HG03064 (cell line): ENCODE measurements around the gene TRIM28.
"Not testable (repeated sequence)": the region's sequence is repeated elsewhere in the genome, so short reads cannot be mapped to it uniquely, and the experiment has no call there.

ENCODE experiments used
- ATAC-seq: cut with Tn5 transposase; IDR thresholded peaks from one replicate; pipeline ENCODE4 v1.9.1; 2021; ENCODE audit warnings: low read depth; ENCODE audit not compliant: unreplicated experiment

Gene TRIM28

DNA sequence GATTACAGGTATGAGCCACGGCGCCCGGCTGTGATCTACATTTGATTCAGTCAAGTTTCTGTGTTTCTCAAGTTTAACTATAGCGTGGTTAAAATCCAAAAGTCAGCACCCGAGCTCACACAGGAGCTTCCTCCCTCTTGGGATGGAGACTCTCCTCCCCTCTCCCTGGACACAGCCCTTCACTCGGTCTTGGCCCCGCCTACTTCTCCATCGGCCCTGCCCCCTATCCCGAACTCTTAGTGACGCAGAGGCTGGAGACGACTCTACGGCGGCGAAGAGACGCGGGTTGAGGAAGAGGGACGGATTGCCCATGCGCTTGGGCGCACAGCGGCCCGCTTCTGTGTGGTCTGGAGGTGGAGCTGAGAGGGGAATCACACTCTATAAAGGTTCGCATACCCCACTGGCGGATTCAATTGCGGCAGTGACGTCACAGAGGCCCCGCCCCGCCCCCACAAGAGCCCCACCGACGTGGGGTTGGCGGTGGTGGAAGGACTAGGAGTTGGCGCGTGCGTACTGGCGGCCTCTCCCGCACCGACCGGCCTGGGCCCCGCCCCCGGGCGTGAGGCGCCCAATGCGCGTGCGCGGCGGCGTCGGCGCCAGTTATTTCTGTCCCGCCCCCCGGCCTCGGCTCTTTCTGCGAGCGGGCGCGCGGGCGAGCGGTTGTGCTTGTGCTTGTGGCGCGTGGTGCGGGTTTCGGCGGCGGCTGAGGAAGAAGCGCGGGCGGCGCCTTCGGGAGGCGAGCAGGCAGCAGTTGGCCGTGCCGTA lies at the start of gene TRIM28:
TRIM28 (plus strand) TSS at position 239 of the 765 bp plus-strand sequence. CDS start 694 bp downstream, outside the sequence.
- ATAC-seq = peak; percentile 79

DNA sequence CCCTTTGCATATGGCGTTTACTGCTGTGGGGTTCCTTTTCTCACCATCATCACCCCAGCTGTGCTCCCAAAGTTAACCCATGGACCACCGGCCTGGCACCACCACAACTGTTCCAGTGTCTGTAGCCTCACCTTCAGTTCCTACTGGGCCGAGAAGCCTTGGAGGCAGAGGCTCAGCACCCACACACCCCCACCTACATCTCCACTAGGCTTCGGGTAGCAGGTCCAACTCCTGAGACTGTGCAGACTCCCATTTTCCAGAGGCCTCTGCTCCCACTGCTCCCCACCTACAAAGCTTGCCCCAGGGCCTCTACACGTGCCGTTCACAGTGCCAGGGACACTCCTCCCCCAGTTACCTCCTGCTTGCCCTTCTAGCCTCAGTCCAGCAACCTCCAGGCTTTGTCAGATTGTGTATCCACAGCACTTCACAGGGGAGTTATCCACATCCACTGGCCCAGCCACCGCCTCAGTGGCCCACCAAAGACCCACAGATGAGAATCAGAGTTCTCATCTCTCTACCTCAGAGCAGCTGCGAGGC lies 46.2 kb upstream of the TRIM28 start:
- no peak for ATAC-seq

DNA sequence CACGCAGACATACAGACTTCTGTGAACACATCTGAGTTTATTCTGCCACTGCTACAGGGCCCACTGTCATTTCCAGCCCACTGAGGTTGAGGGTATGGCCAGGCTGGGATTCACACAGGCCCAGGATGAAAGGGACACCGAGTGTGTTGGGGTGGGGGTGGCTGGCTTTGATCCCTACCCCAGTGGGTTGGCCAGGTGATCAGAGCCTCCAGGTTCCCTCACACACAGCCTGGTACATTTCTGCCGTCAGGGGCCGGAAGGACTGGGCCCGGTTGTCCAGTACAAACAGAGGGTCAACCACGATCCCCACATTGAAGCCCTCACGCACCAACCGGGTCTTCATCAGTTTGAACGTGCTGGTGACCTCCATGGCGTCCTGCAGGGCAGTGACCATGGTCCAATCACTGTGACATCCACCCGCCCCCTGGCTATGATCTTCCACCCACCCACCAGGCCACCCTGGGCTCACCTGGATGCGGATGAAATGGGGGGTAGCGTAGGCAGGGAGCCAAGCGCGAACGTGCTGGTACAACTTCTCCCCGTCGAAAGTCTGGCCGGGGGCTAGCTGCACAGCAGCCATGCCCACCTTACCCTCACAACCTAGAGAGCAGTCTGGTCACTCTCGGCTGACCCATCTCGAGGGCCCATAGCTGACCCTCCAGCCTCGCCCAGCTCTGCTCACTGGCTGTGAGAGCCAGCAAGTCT lies 45.4 kb upstream of the TRIM28 start:
- ATAC-seq = no peak

DNA sequence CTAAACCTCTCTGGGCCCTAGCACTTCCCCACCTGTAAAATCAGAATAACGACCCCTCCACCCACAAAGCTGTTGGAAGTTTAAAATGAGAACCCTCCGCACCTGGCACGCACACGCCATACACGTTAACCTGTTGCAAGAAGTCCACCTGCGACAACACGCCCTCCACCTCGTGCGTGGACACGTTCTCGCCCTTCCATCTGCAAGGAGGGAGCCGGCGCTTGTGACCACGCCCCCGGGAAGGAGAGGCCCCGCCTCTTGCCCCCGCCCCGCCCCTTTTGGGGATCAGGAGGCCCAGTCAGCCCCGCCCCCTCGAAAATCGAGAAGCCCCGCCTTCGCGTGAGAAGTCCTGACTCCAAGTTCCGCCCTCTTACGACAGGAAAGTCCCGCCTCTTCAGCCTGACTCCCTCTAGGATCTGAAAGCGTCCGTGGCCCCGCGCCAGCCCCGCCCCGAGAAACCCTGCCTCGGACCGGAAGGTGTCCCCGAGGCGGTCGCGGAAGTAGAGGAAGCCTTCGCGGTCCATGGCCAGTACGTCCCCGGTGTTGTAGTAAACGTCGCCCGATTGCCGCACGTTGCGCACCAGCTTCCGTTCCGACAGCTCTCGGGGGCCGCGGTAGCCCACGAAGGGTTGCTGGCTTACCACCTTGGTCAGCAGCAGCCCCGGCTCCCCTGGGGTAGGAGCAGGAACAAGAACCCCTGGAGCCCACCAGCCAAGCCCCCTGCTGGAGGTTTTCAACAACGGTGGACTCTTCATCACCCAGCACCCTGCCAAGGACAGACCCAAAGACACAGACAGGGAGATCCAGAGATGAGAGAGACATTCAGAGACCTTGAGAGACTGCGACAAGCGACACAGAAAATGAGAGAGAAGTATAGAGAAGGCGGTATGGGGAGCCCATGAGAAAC lies 44.6 kb upstream of the TRIM28 start:
- peak; percentile 77 for ATAC-seq

DNA sequence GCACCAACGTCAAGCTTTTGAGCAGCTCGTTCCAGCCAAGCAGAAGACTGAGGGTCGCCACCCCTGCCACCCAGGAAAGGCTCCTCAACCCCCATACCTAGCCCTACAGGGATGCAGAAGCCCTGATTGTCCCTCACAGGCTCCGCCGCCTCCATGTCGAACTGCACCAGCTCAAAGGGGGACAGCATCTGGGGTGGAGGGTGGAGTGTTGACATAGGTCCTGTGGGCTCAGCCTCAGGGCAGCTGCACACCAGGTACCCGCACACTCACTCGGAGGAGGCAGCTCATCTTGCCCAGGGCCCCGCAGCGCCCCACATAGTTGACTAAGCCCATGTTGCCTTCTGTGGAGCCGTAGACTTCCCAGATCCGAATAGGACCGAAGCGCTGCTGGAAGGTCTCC lies 43.6 kb upstream of the TRIM28 start:
- ATAC-seq = no peak

DNA sequence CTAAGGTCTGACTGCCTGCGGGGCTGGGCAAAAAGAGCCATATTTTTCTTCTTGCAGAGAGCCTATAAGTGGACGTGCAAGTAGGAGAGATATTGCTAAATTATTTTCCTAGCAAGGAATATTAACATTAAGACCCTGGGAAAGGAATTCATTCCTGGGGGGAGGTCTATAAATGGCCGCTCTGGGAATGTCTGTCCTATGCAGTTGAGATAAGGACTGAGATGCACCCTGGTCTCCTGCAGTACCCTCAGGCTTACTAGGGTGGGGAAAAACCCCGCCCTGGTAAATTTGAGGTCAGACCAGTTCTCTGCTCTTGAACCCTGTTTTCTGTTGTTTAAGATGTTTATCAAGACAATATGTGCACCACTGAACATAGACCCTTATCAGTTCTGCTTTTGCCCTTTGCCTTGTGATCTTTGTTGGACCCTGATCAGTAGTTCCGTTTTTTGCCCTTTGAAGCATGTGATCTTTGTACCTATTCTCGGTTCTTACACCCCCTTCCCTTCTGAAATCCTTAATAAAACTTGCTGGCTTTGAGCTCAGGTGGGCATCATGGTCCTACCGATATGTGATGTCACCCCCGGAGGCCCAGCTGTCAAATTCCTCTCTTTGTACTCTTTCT lies 36.2 kb upstream of the TRIM28 start:
- ATAC-seq = not testable (repeated sequence)

DNA sequence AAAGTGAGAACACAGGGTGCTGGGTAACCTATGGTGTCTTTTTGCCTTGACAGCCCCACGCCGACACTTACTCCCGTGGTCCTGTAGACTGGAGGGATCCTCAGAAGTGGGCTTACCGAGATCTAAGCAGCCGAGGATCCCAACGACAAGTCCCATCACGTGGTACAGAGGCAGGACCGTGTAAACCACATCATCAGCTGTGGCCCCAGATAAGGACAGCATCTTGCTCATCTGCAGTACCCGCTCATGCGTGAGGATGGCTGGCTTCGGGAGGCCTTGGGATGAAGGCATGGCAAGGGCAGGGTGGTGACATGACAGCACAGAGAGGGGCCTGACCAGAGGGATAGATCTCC lies 34.2 kb upstream of the TRIM28 start:
- ATAC-seq = no peak

DNA sequence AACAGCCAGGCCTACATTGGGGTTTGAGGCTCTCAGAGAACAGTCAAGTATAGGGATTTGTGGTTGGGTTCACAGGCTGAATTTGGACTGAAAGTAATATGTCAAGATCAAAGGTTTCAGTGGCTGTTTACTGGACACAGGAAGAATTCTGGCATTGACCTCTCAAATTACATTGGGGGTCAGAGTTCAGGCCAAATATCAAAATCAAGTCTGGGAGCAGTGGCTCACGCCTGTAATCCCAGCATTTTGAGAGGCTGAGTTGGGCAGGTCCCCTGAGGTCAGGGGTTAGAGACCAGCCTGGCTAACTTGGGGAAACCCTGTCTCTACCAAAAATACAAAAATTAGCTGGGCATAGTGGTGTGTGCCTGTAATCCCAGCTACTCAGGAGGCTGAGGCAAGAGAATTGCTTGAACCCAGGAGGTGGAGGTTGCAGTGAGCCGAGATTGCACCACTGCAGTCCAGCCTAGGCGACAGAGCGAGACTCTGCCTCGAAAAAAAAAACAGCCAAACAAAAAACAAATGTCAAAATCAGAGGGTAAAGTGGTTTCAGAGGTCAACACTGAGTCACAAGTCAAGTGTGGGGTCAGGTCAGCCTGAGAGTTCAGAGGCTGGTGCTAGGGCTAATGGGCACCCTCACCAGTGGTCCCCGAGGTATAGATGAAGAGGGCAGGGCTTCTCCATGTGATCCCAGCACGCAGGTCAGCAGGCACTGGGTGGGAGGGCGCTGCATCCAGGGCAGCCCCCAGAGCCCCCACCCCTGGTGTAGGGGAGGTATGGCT lies 33.6 kb upstream of the TRIM28 start:
- no peak for ATAC-seq

DNA sequence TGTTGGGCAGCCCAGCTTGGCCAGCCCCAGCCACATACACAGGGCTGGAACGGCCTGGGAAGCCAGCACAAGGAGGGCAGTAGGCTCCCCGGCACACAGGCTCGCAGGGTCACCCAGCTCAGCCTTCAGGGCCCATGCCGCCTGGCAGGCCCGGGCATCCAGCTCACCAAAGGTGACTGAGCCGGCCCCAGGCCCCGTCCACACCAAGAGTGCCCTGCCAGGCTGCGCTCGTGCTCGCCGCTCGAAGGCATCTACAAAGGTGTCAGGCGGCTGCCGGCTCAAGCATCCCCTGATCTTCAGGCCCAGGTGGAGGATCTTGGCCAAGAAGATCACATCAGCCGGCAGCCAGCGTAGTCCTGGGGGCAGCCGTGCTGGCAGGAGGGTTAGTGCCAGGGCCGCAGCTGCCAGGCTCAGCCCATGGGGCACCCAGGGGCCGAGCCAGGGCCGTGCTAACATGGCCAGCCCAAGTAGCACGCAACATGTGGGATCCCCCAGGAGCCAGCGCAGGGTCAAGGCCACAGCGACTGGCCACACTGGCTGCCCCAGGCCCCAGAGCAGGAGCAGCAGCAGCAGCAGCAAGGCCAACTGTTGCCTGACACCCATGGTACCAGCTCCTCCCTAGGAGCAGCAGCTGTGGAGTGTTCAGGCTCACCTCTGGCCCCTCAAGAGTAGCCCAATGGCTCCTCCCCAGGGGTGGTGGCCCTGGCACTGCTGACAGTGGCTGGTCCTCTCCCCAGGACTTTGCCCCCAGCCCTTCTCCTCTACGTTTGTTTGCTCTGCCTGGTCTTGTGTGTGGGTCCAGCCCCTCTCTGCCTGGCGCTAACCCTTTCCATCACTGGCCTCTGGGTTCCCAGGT lies 32.3 kb upstream of the TRIM28 start, which contains the start of gene SLC27A5:
SLC27A5 (minus strand) TSS at position 640 of the 856 bp plus-strand sequence; CDS start at position 603, 37 bp downstream.
- no peak for ATAC-seq

- no peak for ATAC-seq
Measured at GRCh38 chr19:58513213-58513693, 30.6 kb upstream of the TRIM28 start.

- ATAC-seq = peak; percentile 69
Measured at GRCh38 chr19:58513694-58514563, 29.9 kb upstream of the TRIM28 start.

- no peak for ATAC-seq
Measured at GRCh38 chr19:58514564-58515022, 29.3 kb upstream of the TRIM28 start.

DNA sequence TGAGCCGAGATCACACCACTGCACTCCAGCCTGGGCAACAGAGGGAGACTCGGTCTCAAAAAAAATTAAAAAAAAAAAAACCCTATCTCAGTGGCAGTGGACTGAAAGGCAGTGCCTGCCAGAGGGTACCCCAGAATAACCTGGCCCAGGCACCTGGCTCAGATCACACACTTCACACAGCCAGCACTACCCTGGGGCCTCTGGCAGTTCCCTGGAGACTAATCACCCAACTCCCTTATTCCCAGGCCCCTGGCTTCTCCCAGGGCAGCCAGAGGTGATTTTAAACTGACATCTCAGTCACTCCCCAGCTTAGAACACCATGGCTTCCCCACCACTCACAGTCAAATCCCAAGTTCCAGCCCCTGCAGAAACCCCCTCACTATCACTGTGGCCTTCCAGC lies 28.6 kb upstream of the TRIM28 start:
- no peak for ATAC-seq

DNA sequence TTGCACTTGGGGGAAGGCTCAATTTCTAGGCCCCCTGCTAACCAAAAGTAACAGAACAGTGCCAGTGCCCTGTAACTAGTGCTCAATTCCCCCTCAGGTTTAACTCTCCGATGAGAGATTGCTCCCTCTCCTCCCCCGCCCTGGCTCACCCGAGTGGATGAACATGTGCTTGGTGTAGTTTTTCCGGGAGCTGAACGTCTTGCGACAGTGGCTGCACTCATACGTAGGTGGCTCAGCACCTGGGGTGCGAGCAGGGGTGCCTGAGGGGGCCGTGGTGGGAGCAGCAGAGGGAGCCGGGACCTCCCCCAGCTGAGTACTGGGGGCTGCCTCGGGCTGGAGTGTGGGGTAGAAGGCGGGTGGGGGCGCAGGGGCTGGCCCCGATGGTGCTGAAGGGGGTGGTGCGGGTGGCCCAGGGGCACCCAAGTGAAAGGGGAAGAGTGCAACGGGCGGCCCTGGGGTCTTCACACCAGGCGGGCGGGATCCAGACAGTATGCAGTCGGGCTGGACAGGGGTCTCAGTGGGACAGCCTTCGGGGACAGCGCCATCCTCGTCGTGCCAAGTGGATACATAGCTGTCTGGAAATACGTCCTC lies 27.5 kb upstream of the TRIM28 start:
- no peak for ATAC-seq

- ATAC-seq = no peak
Measured at GRCh38 chr19:58516964-58517833, 26.7 kb upstream of the TRIM28 start.
